Measurements from ENCODE around the gene SNX19. TPM values are rescaled to one million over a fixed set of nuclear protein-coding genes. Genes with fewer than 3 reads are reported as not detected.

SNX19 gene
- total RNA-seq, 1 donor: 72.4 TPM

DNA sequence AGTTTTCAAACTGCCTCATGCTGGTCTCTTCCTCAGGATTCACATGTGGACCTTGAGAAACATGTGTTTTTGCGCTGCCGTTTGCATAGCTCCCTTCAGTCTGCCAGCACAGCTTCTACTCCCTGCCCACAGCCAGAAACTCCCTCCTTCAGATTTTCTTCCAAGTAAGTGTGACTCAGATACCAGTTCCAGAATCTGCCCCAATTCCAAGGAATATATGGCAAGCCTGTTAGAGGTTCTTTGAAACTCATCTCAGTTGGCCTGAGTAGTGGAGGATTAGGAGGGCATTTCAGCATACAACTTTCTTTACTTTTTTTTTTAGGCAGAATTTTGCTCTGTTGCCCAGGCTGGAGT is 67.1 kb downstream of the SNX19 start:
- no peak for DNase-seq (ENCODE audit: low read depth in 2 of 3, low spot score in 2 of 3)

DNA sequence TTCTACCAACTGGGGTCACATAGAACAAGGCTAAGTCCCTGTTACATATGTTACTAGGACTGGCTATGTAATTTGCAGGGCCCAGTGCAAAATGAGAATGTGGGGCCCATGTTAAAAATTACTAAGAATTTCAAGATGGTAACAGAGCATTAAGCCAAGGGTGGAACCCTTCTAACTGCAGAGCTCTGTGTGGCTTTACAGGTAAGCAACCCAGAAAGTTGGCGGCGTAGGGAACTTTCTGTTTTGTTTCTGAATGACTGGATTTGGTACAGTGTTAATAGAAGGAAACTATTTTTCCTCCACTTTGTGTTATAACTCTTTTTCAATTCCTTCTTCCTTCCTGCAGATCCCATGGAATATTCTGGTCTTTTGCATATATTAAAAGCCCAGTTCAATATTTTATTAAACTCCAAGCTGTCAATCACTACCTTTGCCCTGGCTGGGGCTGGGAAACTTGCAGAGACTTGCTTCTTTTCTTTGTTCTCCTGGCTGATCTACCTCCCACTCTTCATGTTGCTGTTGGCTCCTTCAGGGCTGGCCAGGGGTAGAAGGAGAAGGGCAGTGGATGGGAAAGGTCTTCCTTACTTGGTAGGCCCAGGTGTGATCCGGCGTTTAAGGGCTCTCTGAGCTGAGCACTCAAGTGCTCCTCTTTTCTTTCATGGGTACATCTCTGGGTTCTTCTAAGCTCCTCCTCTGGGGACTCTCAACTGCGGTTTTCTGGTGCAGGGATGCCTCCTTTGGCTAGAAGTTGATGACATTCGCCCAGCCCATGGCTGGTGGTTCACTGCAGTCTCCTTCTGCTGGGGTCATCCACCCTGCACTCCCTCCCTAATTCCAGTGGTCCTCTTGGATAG is 67.7 kb downstream of the SNX19 start:
- DNase-seq (ENCODE audit: low read depth in 2 of 3, low spot score in 2 of 3): no peak

DNA sequence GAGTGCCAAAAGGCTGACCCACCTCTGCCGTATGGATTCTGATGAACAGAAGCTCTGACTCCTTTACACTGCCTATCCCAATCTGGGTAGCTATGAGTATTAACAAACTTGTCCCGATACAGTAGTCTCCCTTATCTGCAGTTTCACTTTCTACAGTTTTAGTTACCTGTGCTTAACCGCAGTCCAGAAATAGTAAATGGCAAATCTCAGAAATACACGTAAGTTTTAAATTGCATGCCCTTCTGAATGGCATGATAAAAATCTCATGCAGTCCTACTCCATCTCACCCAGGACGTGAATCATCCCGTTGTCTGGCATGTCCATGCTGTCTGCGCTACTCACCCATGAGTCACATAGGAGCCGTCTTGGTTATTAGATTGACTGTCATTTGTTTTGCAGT is 68.8 kb downstream of the SNX19 start:
- DNase-seq (ENCODE audit: low read depth in 2 of 3, low spot score in 2 of 3): no peak

DNA sequence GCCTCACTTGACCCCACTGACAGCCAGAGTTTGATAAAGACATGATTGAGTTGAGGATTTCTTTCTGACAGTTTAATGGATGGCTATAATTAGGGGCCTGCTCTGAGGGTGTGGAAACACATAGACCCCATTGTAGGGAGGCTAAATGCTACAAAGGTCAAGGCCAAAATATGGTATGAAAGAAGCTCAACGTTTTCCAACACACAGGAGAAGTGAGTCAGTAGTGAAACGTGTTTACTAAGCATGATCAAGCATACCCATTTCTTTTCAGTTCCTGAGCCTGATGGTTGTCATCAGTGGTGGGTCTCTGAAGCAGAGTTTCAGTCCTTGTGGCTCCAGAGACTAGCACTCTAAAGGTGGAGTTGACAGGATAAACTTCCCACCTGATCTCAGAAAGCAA is 69.7 kb downstream of the SNX19 start:
- DNase-seq (ENCODE audit: low read depth in 2 of 3, low spot score in 2 of 3): no peak

DNA sequence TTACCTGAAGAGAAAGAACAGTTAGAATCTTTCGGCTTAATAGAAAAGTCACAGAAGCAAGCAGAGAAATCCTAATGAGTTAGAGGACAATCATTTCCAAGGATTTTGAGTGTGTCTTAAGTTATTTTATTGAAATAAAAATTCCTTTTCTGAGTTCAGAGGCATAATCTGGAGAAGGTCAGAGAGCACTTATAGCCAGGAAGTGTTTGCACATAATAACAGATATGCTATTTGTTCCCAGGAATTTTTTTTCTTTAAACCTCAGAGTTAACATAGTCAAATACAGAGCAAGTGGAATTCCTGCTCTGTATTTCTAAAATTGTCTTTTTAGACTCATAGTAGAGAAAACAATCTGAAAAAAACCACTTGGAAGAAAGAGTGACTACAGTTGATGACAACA is 74.3 kb downstream of the SNX19 start:
- no peak for DNase-seq (ENCODE audit: low read depth in 2 of 3, low spot score in 2 of 3)

DNA sequence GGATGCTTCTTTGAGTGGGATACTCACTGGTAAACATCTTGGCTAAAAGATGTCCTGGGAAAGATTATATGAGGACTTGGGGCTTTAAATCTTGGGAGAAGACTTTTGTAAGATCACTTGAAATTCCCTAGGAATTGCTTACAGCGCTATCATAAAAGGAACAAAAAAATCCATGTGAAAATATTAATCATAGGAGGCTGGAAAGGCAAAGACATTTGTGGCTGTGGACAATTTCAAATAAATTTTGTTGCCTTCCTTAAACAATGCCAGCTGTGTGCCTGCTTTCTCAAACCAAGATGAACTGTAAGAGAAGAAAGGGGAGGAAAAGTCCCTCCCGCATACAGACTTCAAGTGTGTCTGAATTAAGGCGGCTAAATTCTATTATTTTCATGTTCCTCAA is 75.6 kb downstream of the SNX19 start:
- DNase-seq (ENCODE audit: low read depth in 2 of 3, low spot score in 2 of 3): no peak

DNA sequence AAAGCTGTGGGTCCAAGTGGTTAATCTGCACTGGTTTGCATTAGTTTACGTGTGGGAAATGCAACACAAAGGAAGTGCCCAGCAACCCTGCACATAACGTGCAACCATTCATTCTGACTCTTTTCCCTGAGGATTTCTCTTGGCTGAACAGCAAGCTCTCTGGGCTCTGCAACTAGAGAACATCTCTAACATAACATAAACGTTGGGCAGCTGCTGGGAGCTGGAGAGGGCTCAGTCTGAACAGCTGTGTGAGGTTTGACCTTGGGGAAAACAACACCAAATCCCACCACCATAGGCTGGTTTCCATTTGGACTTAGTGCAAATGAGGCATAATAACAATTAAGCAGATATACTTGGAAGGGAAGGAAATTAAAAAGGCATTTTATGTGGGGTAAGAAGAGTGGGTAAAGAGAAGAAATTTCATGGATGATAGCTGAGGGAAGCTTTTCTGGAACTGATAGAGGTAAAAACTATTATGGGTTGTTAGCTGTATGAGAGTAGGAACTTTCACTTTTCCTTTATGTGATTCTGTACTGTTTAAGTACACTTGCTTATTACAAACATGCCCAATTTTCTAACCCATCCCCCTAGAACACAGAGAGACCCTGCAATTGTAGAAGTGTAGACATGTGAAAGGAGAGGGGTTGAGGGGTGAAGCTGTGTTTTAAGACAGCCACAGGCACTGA is 76.2 kb downstream of the SNX19 start:
- DNase-seq (ENCODE audit: low read depth in 2 of 3, low spot score in 2 of 3): no peak

DNA sequence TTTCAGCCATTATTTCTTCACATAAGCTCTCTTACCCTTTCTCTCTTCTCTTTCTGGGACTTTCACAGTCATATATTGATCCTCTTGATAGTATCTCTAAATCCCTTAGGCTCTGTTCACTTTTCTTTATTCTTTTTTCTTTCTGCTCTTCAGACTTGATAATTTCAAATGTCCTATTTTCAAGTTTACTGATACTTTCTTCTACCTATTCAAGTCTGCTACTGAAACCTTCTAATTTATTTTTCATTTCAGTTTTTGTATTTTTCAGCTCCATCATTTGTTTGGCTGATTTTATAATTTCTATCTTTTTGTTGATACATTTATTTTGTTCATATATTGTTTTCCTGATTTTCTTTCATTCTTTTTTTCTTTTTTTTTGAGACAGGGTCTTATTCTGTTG is 79.1 kb downstream of the SNX19 start:
- no peak for DNase-seq (ENCODE audit: low read depth in 2 of 3, low spot score in 2 of 3)

DNA sequence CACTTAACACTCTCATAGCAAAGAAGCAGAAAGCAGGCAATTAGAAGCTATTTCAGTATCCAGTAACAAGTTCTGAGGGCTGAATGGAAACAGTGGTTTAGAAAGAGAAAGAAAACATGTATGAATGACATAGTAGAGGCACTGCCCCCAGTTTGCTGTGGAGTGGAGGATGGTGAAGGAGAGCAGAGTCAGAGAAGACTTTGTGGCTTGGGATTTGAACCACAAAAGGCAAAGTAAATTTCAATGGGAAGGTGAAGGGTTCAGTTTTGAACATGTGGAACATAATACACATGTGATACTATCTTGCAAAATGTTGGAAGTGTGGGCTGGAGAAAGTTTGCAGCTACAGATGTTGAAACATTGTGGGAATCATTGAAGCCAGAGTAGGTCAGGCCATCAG is 81.4 kb downstream of the SNX19 start:
- DNase-seq (ENCODE audit: low read depth in 2 of 3, low spot score in 2 of 3): no peak

DNA sequence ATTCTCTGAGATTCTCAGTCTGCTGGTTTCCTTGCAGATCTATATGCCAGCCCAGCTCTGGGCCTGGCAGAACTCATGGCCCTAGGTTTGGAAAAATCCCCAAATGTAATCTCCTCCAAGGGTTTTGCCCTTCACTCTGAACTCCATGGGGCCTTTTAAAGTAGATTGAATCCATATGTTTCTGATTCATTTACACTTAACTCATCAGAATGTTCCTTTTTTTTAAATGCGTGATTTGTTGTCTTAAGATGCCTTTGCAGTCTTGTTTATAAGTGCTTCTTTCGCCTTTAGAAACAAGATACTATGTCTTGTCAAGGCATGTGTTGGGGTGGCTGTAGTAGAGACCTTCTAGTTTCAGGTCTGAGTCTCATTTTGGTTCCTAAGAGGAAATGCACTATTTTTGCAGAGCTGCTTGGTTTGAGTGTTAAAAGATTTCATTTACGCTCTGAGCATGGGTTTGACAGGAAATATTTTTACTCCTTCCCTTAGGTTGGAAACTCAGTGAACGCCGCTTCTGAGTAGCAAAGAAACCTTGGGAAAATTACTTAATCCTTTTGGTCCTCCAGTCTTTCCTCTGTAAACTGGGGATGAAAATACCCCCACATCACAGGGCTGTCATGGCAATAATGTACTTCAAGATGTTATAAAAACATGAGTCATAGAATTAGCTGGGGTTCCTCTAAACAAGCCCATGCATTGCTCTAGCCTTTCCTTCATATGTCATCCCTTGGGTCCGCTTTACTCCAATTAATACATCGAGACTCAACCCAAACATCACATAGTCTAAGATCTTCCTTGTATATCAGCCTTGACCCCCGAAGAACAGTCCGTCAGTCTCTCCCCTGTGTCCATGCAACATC is 83.5 kb downstream of the SNX19 start:
- DNase-seq (ENCODE audit: low read depth in 2 of 3, low spot score in 2 of 3): no peak

DNA sequence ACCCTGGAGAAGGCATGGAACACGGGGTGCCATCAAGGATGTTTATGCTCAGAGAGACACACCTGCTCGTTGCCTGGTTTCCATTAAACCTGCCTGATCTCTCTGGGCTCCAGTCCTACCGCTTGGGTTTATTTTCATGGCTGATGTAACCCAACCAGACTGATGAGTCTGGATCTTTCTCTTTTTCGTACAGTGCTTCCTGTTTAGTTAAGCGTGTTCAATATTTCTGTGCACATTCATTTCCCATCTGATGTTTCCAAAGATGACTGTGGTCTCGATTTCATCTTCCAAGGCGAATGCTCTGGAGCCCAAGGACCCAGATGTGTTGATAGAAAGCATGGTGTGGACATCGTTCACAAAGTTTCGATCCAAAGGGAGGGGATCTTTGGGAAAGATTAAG is 84.3 kb downstream of the SNX19 start:
- DNase-seq (ENCODE audit: low read depth in 2 of 3, low spot score in 2 of 3): no peak

DNA sequence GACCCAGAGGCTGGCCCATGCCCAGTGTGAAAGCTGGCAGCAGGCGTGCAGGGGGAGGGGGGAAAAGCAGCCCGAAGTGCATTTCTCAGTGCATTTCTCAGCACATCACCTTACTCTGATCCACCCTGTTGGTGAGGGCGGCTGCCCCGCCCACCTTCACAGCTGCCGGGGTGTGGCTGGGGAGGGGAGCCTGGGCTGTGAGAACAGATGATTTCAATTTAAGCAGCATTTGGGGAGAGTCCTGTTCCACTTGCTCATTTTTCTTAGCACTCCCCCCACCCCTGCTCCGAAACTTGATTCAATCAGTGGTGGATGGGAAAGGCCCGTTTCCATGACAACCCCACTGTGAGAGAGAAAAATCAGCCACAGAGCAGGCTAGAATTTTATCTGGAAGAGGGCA is 84.8 kb downstream of the SNX19 start:
- no peak for DNase-seq (ENCODE audit: low read depth in 2 of 3, low spot score in 2 of 3)

DNA sequence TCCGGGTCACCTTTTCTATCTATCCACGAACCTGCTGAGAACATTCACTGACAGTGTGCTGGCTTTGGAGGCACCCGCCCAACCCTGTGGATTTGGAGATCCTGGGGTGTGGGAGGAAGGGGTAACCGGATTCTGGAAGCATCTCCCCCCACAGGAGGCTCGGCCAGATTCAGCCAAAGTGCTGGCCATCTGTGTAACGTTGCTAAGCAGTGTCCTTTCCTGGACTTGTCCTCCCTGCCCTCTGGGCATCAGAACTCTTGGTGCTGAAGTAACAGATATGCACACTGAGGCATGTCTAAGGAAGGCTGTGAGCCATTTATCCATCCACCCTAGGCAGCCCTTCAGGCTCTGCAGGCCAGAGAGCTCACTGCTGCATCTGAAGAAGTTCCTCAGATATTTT is 85.7 kb downstream of the SNX19 start:
- no peak for DNase-seq (ENCODE audit: low read depth in 2 of 3, low spot score in 2 of 3)

DNA sequence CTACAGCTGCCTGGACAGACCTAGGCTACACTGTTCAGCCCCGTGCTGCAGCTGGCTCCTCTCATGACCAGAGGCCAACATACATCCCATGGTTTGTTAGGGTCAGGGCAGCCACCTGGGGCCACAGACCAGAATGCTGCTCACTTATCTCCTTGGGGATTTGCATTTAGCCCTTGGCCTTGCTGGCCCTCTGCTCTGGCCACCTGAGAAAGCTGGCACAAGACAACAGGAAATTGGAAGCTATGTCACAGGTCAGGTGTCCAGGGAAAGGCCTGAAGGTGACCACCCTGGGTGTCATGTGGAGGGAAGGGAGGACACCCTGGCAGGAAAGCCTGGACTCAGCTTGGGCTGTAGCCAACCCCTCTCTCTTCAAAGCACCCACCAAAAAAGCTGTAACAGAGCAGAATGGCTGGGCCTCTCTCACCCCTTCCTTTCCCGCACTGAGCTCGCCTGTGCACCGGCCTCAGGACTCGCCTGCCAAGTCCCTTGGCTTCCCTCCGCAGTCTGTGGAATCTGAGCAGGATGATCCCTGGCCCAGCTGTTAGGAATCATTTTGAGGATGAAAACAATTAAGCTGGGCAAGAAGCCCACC is 86.3 kb downstream of the SNX19 start:
- no peak for DNase-seq (ENCODE audit: low read depth in 2 of 3, low spot score in 2 of 3)

DNA sequence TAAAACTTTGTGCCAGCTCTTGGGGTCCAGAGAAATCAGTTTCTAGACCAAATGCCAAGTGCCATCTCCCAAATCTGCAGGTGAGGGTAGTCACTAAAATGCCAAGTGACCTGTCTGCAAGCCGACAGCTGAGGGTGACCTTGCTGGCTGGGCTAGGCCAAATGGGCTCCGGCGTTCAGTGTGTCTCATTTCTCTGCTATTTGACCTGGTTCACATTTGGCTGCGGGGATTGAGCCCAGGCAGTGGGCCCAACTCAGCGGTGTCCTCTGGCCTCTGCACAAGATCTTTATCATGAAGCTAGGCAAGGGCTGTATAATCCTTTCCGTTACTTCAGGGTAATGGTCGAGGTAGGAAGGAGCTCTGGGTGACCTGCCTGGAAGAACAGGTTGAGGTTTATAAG is 87.5 kb downstream of the SNX19 start:
- no peak for DNase-seq (ENCODE audit: low read depth in 2 of 3, low spot score in 2 of 3)

DNA sequence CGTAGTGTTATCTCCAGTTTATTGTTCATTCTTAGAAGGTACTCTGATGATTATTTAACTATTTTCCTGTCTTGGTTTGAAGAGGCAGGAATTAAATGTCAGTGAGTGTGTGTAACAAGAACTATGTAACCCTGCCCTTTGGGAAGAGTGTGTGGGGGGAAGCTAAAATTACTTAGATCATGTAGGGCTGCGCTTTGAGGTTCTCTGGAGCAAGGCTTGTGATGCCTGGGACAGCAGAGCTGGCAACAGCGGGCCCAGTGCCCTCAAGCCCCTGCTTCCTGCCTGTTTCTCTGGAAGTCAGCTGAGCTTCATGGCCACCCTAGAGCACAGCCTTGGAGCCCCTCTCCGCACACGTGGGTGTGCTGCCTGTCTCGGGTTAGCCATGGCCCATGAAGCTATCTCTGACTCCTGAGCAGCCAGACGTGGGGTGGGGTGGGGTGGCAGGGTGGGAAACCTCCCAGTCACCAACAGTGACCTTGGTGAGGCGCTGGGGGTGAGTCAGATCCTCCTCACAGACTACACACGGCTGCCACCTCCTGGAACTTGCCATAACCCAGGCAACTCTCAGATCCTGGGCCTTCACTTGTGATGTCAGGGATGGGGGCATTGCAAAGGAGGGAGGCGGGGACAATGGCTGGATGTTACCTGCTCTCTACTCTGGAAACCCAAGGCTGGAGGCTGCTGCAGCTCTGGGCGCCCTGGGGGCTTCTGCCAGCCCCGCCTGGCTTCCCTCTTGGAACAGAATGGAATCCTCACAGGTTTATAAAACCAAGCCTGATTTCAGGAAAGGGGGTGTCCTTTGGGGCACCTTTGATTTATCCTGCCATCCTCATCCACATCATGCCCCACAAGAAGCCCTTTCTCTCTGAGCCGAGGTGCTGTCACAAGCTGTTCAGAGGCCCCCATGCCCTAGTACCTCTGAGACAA is 88.6 kb downstream of the SNX19 start:
- peak in 2 of 3 donors; percentile 36 to 64 for DNase-seq (ENCODE audit: low read depth in 2 of 3, low spot score in 2 of 3)

DNA sequence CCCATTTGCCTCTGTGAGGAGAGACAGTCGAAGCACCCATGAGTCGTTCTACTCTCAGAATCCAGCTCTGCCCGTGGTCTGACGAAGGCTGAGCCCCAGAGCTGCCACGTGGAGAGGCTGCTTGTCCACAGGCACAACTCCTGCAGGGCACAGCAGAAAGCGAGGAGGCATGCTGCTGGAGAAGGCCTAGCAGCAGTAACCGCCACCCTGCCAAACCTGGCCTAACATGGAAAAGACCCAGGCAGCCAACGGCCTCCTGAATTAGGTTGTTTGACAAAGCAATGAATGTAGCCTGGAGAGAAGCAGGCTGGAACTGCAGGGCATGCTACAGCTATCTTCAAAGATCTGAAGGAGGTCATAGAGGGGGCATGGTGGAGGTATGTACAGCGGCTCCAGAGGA is 89.7 kb downstream of the SNX19 start:
- DNase-seq (ENCODE audit: low read depth in 2 of 3, low spot score in 2 of 3): no peak

DNA sequence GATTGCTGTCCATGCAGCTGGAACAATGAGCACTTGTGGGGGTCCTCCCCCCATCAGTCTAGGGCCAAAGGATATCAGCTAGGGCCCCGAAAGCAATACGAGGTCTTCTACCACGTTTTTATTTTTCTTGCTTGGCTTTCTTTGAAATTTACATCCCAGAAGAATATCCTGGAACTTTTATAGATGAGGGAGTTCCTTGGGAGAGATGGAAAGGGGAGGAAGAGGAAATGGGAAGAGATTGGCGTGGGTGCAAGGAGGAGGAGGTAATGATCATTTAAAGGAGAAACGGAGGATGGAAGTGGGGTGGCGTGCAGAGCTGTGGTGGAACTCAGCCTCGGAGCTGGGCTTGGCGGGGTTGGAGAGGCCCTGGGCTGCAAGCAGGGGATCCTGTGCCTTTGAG is 90.3 kb downstream of the SNX19 start:
- DNase-seq (ENCODE audit: low read depth in 2 of 3, low spot score in 2 of 3): no peak

DNA sequence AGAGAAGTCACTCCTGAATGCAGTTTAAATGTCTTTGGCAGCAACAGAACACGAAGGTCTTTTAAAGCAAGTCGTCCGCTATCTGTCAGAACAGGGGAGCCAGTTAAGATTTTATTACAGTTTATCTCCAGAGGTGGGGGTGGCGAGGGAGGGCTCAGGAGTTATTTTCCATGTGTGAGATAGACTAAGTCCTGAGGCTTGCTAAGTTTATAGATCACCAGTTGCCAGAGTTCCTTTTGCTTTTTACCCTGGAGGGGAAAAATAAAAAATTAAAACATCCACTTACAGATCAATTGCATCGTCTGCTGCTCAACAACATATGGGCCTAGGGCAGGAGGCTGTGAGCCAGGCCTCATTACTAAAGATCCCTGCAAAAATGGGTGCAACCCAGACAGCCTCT is 90.7 kb downstream of the SNX19 start:
- no peak for DNase-seq (ENCODE audit: low read depth in 2 of 3, low spot score in 2 of 3)

Measured in hematopoietic multipotent progenitor cell (in vitro differentiated cells).